Retinal pigment epithelial cell (primary cell): ENCODE measurements around the gene ARL14.

Experiments used
- DNase-seq: peaks from one replicate; pipeline ENCODE4 v3.0.0-alpha.2; 2010; ENCODE audit warnings: low read depth
- H3K4me3 ChIP-seq: 2 replicates; pipeline ENCODE4 v1.5.1; 2011; ENCODE audit warnings: mild to moderate bottlenecking, low read length, control low read depth, moderate library complexity
- TF ChIP-seq, protein P1 (sequence below): conservative IDR thresholded peaks from 2 replicates; pipeline ENCODE4 v1.5.1; 2011; ENCODE audit warnings: low read depth, low read length, control low read depth, inconsistent platforms

The ARL14 gene

GRCh38 chr3:160697637-160698380 lies 20.8 kb downstream of the ARL14 start:
- H3K4me3 ChIP-seq, result no peak overlapping the region
- no peak for DNase-seq
- TF ChIP-seq, protein P1, sequence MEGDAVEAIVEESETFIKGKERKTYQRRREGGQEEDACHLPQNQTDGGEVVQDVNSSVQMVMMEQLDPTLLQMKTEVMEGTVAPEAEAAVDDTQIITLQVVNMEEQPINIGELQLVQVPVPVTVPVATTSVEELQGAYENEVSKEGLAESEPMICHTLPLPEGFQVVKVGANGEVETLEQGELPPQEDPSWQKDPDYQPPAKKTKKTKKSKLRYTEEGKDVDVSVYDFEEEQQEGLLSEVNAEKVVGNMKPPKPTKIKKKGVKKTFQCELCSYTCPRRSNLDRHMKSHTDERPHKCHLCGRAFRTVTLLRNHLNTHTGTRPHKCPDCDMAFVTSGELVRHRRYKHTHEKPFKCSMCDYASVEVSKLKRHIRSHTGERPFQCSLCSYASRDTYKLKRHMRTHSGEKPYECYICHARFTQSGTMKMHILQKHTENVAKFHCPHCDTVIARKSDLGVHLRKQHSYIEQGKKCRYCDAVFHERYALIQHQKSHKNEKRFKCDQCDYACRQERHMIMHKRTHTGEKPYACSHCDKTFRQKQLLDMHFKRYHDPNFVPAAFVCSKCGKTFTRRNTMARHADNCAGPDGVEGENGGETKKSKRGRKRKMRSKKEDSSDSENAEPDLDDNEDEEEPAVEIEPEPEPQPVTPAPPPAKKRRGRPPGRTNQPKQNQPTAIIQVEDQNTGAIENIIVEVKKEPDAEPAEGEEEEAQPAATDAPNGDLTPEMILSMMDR, result no peak

- H3K4me3 ChIP-seq, result no peak overlapping the region
- TF ChIP-seq, protein P1, result no peak
- DNase-seq, result no peak
Observed at GRCh38 chr3:160698599-160699195, 21.7 kb downstream of the ARL14 start.

- DNase-seq, result no peak
- TF ChIP-seq, protein P1, result no peak
- no peak overlapping the region for H3K4me3 ChIP-seq
Observed at GRCh38 chr3:160701490-160701889, 24.5 kb downstream of the ARL14 start.

GRCh38 chr3:160702290-160702689 lies 25.3 kb downstream of the ARL14 start:
- no peak for DNase-seq
- no peak overlapping the region for H3K4me3 ChIP-seq
- TF ChIP-seq, protein P1, result no peak

DNA sequence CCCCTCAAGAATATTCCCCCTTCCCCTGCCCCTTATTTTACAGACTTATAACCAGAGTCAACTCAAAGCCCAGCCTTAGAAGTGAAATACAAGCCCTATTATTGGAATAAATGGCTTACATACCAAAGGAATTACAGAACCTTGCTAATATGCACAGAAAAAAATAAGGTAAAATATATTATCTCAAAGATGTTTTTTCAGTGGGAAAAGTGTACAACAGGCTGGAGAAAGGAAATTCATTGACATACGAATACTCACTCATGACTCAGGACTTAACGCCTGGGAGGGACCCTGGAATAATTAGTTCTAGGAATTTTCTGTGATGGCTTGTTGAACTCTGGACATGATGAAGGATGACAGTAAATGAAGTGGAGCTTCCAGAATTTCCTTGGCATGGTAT lies 27.0 kb downstream of the ARL14 start:
- DNase-seq, result peak; percentile 72
- TF ChIP-seq, protein P1, result no peak
- H3K4me3 ChIP-seq, result no peak overlapping the region

DNA sequence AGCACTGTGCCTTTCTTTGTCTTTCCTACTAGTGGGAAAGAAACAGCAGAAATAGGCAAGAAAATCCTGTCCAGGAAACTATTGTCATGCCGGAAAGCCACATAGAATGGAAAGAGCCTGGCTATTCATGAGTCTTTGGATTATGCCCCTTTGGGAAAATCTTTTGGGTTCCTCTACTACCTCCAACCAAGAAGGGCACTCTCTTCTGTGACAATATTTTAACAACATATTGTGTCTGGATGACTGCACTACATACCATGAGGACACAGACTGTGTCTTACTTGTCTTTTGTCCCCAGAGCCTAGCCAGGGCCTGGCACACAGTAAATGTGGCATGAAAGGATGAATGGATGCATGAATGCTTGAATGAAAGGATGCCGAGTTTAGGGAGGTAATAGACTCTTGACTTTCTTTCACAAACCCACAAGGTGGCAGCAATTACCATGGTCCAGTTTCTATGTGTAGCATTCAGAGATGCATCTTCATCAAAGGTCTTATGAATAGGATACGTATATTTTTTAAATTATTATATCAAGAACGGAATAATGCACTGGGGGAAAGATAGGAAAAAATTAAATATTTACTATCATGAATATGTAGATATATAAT lies 30.3 kb downstream of the ARL14 start:
- DNase-seq, result peak; percentile 35
- TF ChIP-seq, protein P1, result peak; percentile 61
- H3K4me3 ChIP-seq, result no peak overlapping the region
